ENCODE data around the gene CYP2S1. TPM values are rescaled to one million over a fixed set of nuclear protein-coding genes. Genes with fewer than 3 reads are reported as not detected.

The CYP2S1 gene
- total RNA-seq, 1 experiment from 2014 or later = not detected

Other genes starting within 250 kb of the CYP2S1 start
- not detected in 2 replicates for gene CYP2B6, start 201.9 kb upstream of the CYP2S1 start, total RNA-seq (2014; rRNA removed)
- not detected in 2 replicates for gene CYP2A13, start 104.8 kb upstream of the CYP2S1 start, total RNA-seq (2014; rRNA removed)
- gene CYP2F1, start 78.8 kb upstream of the CYP2S1 start, total RNA-seq (2014; rRNA removed) = not detected in 2 replicates
- 254 and 297 TPM in 2 replicates for gene AXL, start 26.0 kb downstream of the CYP2S1 start, total RNA-seq (2014; rRNA removed)
- 153 and 159 TPM in 2 replicates for gene HNRNPUL1, start 71.2 kb downstream of the CYP2S1 start, total RNA-seq (2014; rRNA removed)
- gene CCDC97, start 117.0 kb downstream of the CYP2S1 start, total RNA-seq (2014; rRNA removed) = 10.2 and 15.3 TPM in 2 replicates
- gene TGFB1, start 160.7 kb downstream of the CYP2S1 start, total RNA-seq (2014; rRNA removed) = 11.6 and 11.7 TPM in 2 replicates
- gene B9D2, start 170.9 kb downstream of the CYP2S1 start, total RNA-seq (2014; rRNA removed) = 3.7 and 5.3 TPM in 2 replicates
- gene TMEM91, start 183.3 kb downstream of the CYP2S1 start, total RNA-seq (2014; rRNA removed) = 1.2 and 3.5 TPM in 2 replicates
- 28.6 and 33.0 TPM in 2 replicates for gene EXOSC5, start 204.1 kb downstream of the CYP2S1 start, total RNA-seq (2014; rRNA removed)
- 38.6 and 45.5 TPM in 2 replicates for gene BCKDHA, start 204.6 kb downstream of the CYP2S1 start, total RNA-seq (2014; rRNA removed)
- gene B3GNT8, start 234.2 kb downstream of the CYP2S1 start, total RNA-seq (2014; rRNA removed) = not detected in 2 replicates
- gene DMAC2, start 246.7 kb downstream of the CYP2S1 start, total RNA-seq (2014; rRNA removed) = 52.1 and 53.6 TPM in 2 replicates
- not detected in 2 replicates for gene ERICH4, start 249.9 kb downstream of the CYP2S1 start, total RNA-seq (2014; rRNA removed)

Measured in LHCN-M2 (cell line).